NK-92 (cell line): ENCODE results near the gene CRYGS.
"Not testable (repeated sequence)": the region's sequence is repeated elsewhere in the genome, so short reads cannot be mapped to it uniquely, and the experiment has no call there.

Experiments used
- DNase-seq: peaks from one replicate; lab custom pipeline; 2025; ENCODE audit not compliant: unreplicated experiment; lab: John Stamatoyannopoulos, UW

Gene CRYGS

DNA sequence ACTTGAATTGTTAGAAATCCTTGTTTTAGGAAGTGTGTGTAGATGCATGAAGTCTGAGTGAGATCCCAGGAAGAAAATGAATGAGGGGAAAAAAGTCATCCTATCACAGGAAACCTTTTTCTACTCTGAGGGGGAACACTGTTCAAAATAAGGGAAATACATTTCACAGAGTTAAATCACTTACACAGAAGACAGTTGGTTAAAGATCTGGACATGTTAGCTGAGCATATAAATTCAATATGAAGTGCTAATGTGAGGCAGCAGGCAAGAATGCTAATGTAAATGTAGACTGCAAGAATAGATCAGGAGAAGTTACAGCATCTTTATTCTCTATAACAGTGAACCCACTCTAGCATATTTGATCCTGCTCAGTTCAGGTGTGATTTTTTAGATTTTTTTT, 20.4 kb upstream of the CRYGS start:
- DNase-seq: no peak

- DNase-seq: no peak
Measured at GRCh38 chr3:186552408-186553031, 8.3 kb upstream of the CRYGS start.

DNA sequence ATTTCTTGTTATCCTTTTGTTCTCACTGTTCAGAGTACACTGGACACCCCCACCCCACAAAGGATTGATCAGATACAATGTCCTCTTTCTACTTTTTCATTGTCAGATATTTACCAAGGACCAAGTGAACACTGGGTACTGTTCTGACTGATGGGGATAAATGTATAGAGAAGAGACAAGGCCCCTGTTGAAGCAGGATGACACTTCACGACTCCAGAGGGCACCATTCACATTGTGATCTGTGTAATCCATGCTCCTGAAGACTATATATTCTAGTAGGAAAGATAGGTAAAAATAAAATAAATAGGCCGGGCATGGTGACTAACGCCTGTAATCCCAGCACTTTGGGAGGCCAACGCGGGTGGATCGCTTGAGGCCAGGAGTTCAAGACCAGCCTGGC, 7.2 kb upstream of the CRYGS start:
- DNase-seq: no peak

DNA sequence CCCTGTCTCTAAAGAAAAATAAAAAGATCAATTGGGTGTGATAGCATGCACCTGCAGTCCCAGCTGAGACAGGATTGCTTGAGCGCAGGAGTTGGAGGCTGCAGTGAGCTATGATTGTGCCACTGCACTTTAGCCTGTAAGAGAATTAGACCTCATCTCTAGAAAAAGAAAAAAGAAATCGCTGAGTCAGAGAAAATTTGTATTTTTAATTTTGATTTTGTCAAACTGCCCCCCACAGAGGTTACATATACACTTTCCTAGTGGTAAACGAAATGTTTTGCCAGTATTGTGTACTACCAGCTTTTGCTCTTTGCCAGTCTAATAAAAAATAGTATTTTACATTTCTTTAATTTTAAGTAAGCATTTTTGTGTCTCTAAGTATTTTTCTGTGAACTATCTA, 5.3 kb upstream of the CRYGS start:
- DNase-seq: no peak

DNA sequence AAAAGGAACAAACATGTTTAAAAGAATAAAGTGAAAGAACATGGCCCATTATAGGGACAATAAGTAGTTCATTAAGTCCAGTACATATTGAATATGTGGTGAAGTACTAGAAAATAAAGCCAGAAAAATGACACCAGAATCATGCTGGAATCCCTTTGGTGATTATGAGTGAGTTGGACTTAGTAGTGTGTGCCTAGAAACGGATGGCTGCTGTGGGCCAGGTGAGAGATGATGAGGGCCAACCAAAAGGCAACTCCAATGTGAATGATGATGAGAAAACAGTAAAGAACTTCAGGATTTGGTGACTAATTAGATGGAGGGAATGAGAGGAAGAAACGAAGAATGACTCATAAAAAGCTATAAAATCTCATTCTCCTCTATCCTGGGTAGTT, 3.3 kb downstream of the CRYGS start:
- no peak for DNase-seq

GRCh38 chr3:186540221-186540834, 3.9 kb downstream of the CRYGS start:
- DNase-seq: peak; percentile 33

- DNase-seq: no peak
Measured at GRCh38 chr3:186538779-186539178, 5.4 kb downstream of the CRYGS start.

DNA sequence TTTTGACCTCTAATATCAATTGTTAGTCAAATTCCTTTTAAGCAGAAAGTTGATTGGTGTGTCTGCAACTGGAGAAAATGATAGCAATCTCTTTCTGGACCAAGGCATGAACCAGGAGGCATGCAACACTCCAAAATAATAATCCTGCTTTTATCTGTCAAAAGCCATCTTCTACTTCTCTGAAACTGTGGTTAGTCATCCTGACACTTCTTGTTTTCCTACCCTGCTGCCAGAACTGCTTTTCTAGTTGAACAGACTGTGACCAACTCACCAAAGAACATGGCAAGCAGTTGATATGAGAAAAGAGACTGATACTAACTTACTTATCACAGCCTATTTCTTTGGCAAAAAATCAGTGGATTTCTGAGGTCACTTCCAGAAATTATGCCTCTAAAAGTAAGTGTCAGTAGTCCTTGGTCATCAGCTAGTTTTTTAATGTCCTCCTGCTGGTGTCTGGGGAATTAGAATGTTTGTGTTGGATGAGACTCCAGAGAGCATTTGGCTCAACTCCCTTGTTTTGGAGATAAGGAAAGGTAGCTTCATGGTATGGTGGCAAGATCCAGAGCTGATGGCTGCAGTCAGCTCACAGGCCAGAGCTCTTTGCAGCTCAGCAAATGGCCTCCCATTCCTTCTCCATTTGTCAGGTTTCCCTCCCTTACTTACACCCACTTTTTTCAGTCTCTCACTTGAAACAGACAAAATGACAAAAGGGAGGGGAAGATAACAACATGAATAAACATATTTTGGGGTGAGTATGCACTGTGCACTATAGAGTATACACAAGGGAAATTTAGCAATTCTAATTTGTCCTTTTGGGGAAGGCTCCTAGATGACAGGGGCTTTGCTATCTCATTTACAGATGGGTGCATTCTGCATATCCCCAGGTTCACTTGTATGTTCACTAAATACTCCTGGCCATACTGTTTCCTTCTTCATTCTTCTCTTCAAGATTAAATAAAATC, 7.0 kb downstream of the CRYGS start:
- DNase-seq: no peak

DNA sequence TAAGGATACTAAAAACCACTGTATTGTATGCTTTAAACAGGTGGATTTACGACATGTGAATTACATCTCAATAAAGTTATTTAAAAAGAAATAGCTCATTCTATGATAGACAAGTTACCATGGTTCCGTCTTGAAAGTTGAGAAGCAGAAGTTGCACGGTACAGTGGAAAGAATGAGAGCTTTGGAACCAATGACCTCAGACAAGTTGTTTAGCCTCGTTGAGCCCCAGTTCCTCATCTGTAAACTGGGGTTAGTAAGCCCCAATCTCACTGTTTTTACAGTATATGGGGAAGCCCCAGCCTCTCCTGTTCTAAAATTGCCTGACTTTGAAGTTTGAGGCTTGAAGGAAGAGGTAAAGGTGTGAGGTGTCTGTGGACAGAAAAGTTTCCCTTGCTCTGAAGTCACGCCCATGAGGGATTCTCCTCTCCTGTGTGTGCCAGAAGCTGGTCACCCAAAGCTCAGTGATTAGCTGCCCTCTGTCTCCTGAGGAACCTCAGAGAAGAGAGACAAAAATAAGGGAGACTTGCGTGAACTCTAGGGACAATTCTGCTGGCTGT, 10.0 kb downstream of the CRYGS start:
- no peak for DNase-seq

DNA sequence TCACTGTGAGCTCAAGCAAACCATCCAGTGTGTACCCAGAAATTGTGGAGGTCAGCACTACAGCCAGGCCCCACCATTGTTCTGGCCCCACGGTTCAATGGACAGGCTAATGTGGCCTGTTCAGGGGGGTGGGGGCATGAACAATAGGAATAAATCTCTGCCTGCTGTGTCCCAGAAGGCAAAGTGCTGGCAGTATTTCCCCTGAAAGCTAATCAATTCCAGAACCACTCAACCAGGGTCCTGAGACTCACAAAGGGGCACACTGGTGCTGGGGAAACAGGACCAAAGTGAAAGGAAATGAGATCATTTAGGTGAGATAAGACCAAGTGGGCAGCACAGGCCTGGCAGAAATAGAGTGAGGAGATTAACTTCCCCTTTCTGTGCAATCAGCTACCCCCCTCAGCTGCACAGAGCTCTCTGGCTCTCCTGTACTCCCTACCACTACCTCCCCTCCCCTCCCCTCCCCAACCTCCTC, 11.5 kb downstream of the CRYGS start:
- no peak for DNase-seq

- DNase-seq: not testable (repeated sequence)
Measured at GRCh38 chr3:186531694-186532093, 12.5 kb downstream of the CRYGS start.

- DNase-seq: no peak
Measured at GRCh38 chr3:186530415-186530814, 13.8 kb downstream of the CRYGS start.

GRCh38 chr3:186529201-186529999, 14.8 kb downstream of the CRYGS start:
- DNase-seq: no peak

- DNase-seq: no peak
Measured at GRCh38 chr3:186526256-186526606, 17.9 kb downstream of the CRYGS start.

DNA sequence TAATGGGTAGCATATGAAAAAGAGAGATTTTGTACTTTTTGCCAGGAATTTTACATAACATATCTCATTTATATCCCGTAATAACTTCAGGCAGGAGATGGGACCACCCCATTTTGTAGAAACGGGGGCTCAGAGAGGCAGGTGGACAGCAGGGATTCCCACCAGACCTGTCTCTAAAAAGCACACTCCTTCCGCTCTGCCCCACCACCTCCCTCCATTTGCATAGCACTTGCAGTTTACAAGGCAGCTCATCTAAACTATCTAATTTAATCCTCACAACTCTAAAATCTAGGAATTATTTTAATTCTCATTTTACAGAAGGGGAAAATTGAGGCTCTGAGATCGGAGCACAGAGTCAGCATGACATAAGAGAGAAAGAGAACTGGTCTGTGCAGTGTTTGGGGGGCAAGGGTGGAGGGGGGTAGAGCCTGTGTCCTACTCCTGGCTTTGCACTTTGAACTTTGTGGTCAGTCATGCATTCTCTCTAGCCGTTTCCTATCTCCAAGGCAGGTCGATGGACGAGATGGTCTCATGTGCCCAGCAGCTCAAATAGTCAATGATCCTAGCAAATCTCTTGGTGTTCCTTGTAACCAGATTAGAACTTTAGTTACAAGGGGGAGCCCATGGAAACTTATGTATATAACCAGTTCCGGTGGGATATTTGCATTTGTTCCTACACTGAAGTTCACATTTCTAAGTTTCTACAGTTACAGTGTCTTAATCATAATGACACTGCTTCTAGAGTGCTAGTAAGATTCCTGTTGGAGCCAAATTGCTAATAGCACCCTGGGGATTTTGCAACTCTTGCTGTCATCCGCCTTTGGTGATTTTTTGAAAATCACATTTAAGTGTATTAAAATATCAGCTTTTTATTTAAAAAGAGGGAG, 18.6 kb downstream of the CRYGS start:
- DNase-seq: no peak

DNA sequence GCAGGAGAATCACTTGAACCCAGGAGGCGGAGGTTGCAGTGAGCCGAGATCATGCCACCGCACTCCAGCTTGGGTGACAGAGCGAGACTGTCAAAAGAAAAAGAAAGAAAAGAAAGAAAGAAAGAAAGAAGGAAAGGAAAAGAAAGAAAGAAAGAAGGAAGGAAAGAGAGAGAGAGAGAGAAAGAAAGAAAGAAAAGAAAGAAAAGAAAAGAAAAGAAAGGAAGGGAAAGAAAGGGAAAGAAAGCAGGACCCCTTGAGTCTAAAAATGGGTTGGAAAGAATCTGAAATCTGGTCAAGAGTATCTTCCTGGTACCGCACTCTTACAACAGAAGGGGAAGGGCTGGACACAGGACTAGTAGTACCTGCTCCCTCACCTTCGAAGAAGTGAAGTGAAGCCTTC, 19.6 kb downstream of the CRYGS start:
- no peak for DNase-seq

DNA sequence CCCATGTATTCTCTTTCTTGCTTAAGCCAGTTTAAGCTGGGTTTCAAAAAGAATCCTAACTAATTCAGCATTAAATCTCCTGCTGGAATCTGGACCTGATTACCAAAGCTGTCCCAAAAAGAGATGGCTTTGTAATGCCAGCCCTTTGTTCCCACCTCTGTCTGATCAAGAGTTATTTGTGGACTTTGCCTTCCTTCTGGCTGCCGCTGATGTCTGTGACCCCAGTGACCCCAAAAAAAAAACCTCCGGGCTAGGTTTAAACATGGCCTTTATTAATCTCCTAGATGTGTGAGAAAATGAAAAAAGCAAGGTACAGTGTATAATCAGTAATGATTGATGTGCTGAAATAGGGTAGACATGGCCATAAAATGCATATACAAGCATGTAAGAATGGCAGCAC, 20.7 kb downstream of the CRYGS start:
- no peak for DNase-seq

GRCh38 chr3:186523022-186523421, 21.2 kb downstream of the CRYGS start:
- no peak for DNase-seq

DNA sequence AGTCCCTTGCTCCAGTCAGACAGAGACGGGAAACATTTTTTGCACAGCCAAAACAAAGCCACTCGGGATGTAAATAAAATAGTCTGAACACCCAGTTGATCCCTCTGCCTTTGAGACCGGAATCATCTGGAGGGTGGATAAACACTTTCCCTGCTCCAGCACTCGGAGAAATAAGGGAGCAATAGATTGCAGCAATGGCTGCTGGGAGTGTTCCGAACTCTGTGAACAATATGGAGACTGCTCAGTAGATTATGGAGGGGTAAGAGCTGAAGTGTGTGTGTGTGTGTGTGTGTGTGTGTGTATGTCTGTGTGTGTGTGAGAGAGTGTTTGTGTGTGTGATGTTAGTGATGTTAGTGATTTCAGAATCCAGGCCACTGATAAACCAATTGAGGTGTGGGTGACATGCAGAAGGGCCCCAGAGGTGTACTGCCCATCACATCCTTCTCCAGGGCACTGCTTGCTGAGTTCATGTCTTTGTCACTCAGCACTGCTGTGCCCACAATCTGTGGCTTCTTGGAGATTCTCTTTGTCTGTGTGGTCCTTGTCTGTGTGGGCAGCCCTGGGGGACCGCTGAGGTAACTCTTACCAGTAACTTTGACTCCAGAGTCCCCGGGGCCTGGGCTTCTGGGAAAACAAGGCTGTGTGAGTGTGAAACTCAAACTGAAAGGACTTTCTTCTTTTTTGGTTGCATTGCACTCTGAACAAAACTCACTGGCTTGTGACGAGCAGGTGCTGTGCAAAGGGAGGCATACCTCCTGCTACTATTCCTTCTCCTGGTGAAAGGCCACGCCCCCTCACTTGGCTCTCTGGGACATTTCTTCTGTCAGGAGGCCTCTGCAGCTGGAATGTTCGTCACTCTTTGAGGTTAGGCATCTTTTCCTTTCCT, 23.0 kb downstream of the CRYGS start:
- no peak for DNase-seq
